ENCODE data around the gene SFT2D1. TPM values are rescaled to one million over a fixed set of nuclear protein-coding genes. Genes with fewer than 3 reads are reported as not detected.
A peak's percentile ranks its signal among the peaks of the same experiment; 100 is the strongest.

SFT2D1 gene
- total and polyA plus RNA-seq, 9 of the 15 experiments (the other 6 are each of a cell fraction or from before 2014, with no cell fraction given), result 54.4 to 140 (median 74.6) TPM

DNA sequence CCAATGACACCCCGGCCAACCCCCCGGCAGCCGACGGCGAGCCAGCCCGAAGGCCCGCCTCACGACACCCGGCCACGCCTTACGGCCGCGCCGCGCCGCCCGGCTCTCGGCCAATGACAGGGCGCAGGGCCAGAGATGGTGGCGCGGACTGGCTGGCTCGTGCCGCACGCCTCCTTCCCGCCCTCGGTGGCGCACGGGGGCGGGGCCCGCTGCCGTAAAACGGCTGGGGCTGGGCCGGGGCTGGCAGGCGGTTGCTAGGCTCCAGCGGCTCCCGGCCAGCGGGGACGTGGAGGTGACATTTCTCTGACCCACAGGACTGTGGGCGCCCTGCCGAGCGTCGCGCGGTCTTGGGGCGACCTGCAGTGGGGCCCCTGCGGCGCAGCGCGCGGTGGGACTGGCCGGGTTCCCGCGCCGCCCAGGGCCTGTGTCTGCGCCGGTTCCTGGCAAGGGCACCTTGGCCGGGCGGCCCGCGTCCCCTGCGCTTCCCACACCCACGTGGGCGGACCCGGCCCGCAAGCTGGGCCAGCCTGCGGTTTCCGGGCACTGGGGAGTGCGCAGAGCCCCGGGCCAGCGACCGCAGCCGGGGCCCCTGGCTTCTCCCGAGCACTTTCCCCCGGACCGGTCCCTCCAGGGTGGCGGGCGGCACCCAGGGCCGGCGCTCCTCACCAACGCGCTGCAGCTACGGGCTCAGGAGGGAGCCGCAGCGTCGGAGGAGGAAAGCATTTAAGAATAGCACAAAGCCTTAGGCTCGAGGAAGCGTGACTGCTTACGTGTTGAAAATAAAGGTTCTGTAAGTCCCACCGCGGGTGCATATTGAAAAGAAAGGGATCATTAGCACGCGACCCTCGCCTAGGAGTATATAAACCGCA lies 40.8 kb upstream of the SFT2D1 start, which contains the start of gene MPC1 (continued):
- TF ChIP-seq, protein P1, sequence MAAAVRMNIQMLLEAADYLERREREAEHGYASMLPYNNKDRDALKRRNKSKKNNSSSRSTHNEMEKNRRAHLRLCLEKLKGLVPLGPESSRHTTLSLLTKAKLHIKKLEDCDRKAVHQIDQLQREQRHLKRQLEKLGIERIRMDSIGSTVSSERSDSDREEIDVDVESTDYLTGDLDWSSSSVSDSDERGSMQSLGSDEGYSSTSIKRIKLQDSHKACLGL (CRISPR knock-in tag; IDR thresholded peaks at IDR 0.05; ENCODE audit: borderline replicate concordance, poor library complexity, severe bottlenecking), result peak; percentile 87
- TF ChIP-seq TAL1 (IDR thresholded peaks at IDR 0.05), result no peak
- TF ChIP-seq ETV5 (CRISPR knock-in tag; IDR thresholded peaks at IDR 0.05; ENCODE audit: low read depth), result no peak
- TF ChIP-seq CREM (IDR thresholded peaks at IDR 0.05; ENCODE audit: low read depth), result peak; percentile 75; the same call in 1 of the 2 replicates
- TF ChIP-seq TAF1 (IDR thresholded peaks at IDR 0.05; ENCODE audit: control insufficient read depth, extremely low read depth, insufficient read depth, low read length, severe bottlenecking), result peak; percentile 92
- peak; percentile 99 for TF ChIP-seq CXXC5 (CRISPR knock-in tag; IDR thresholded peaks at IDR 0.05)
- TF ChIP-seq ZFP30 (CRISPR knock-in tag; IDR thresholded peaks at IDR 0.05; ENCODE audit: borderline replicate concordance), result no peak
- TF ChIP-seq ZNF347 (CRISPR knock-in tag; IDR thresholded peaks at IDR 0.05; ENCODE audit: low read depth), result no peak
- TF ChIP-seq DACH1 (IDR thresholded peaks at IDR 0.05; ENCODE audit: partially characterized antibody), result no peak
- peak; percentile 90; the same call in 1 of the 2 replicates for TF ChIP-seq RB1 (IDR thresholded peaks at IDR 0.05; ENCODE audit: low read depth)
- TF ChIP-seq ZZZ3 (IDR thresholded peaks at IDR 0.05), result no peak
- no peak for TF ChIP-seq GTF2E2 (tag; IDR thresholded peaks at IDR 0.05)
- TF ChIP-seq ZNF224 (CRISPR knock-in tag; IDR thresholded peaks at IDR 0.05), result no peak
- TF ChIP-seq PCBP2 (IDR thresholded peaks at IDR 0.05; ENCODE audit: low read depth, low read length, poor library complexity, severe bottlenecking), result no peak
- TF ChIP-seq TGIF2 (CRISPR knock-in tag; IDR thresholded peaks at IDR 0.05), result 0 out of 2 replicates have a peak, but pooled peaks have one; percentile 13
- TF ChIP-seq ZNF76 (CRISPR knock-in tag; IDR thresholded peaks at IDR 0.05; ENCODE audit: borderline replicate concordance), result no peak; the same call in 1 of the 2 replicates
- TF ChIP-seq ETV6 (IDR thresholded peaks at IDR 0.05; ENCODE audit: borderline replicate concordance in 1 of 2, low read depth in 2 of 2, low read length in 1 of 2), result 0 out of 4 replicates have a peak, but pooled peaks of 1 of the 2 experiments have one; percentile 11
- TF ChIP-seq ETV6 (CRISPR knock-in tag; IDR thresholded peaks at IDR 0.05; ENCODE audit: borderline replicate concordance), result 0 out of 2 replicates have a peak, but pooled peaks have one; percentile 49
- TF ChIP-seq, protein P2, sequence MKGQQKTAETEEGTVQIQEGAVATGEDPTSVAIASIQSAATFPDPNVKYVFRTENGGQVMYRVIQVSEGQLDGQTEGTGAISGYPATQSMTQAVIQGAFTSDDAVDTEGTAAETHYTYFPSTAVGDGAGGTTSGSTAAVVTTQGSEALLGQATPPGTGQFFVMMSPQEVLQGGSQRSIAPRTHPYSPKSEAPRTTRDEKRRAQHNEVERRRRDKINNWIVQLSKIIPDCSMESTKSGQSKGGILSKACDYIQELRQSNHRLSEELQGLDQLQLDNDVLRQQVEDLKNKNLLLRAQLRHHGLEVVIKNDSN (CRISPR knock-in tag; IDR thresholded peaks at IDR 0.05), result peak; percentile 69
- peak; percentile 72; the same call in 1 of the 2 replicates for TF ChIP-seq CBFB (CRISPR knock-in tag; IDR thresholded peaks at IDR 0.05)
- peak; percentile 66 for TF ChIP-seq U2AF1 (optimal IDR thresholded peaks at IDR 0.05; ENCODE audit: low read depth, low read length)
- peak; percentile 45; the same call in 1 of the 2 replicates for TF ChIP-seq GATAD2A (IDR thresholded peaks at IDR 0.05)
- TF ChIP-seq CHCHD3 (CRISPR knock-in tag; IDR thresholded peaks at IDR 0.05), result peak; percentile 70; the same call in 1 of the 2 replicates
- TF ChIP-seq RCOR1 (IDR thresholded peaks at IDR 0.05; ENCODE audit: borderline replicate concordance in 1 of 2, low read depth in 2 of 2, low read length in 2 of 2), result peak in 1 of 2 experiments; percentile 3; a peak in 1 of 4 replicates
- TF ChIP-seq, protein P3, sequence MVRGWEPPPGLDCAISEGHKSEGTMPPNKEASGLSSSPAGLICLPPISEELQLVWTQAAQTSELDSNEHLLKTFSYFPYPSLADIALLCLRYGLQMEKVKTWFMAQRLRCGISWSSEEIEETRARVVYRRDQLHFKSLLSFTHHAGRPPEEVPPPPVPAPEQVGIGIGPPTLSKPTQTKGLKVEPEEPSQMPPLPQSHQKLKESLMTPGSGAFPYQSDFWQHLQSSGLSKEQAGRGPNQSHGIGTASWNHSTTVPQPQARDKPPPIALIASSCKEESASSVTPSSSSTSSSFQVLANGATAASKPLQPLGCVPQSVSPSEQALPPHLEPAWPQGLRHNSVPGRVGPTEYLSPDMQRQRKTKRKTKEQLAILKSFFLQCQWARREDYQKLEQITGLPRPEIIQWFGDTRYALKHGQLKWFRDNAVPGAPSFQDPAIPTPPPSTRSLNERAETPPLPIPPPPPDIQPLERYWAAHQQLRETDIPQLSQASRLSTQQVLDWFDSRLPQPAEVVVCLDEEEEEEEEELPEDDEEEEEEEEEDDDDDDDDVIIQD (CRISPR knock-in tag; IDR thresholded peaks at IDR 0.05), result 0 out of 2 replicates have a peak, but pooled peaks have one; percentile 26
- peak; percentile 87 for TF ChIP-seq FOXP1 (CRISPR knock-in tag; IDR thresholded peaks at IDR 0.05)
